Measurements from ENCODE around the gene FBLN7.
"Not testable (repeated sequence)": the region's sequence is repeated elsewhere in the genome, so short reads cannot be mapped to it uniquely, and the experiment has no call there.

FBLN7 gene, protein sequence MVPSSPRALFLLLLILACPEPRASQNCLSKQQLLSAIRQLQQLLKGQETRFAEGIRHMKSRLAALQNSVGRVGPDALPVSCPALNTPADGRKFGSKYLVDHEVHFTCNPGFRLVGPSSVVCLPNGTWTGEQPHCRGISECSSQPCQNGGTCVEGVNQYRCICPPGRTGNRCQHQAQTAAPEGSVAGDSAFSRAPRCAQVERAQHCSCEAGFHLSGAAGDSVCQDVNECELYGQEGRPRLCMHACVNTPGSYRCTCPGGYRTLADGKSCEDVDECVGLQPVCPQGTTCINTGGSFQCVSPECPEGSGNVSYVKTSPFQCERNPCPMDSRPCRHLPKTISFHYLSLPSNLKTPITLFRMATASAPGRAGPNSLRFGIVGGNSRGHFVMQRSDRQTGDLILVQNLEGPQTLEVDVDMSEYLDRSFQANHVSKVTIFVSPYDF

DNA sequence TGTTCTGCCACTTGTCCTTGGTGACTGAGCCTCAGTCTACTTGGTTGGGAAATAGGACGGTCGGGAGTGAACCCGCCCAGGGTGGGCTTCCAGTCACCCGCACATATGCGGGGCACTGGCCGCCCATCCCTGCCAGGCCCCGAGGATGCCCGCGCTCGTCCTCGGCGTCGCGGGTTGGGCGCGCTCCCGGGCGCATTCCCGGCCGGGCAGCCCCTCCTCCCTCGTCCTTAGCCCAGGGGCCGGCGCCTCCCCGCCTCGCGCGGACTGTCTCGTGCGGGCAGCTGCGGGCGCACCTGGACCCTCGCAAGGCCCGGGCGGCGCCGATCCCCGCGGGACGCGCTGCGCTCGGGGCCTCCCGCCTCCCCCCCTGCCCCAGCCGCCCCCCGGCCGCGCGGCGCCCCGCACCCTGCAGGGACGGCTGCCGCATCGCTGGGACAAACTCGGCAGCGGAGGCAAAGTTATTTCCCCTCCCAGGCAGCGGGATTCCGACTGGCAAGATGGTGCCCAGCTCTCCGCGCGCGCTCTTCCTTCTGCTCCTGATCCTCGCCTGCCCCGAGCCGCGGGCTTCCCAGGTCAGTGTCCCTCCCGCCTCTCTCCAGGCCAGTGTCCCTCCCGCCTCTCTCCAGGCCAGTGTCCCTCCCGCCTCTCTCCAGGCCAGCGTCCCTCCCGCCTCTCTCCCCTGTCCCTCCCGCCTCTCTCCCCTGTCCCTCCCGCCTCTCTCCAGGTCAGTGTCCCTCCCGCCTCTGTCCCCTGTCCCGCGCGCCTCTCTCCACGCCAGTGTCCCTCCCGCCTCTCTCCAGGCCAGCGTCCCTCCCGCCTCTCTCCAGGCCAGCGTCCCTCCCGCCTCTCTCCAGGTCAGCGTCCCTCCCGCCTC, at the start of gene FBLN7:
TSS of gene FBLN7 (plus strand) at position 227 of the 874 bp plus-strand sequence. CDS start at position 498, 271 bp downstream.
- DNase-seq (ENCODE audit: low read depth), result peak; percentile 55

DNA sequence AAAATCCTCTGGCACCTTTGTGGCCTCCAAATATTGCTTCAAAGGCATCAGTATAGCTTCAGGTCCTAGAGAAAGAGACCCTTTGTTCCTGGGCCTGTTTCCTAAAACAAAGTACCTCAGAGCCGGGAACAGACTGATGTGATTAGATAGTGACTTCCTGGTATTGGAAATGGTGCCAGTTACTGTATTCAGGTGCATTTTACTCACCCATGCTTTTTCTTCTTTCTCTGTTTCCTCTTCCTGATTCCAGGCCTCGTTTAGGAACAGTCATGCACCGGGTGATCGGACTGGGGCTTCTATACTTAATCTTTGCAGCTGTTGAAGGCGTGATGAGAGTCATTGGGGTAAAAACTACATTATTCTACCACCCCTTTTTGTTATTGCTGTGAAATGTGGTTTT, 48.8 kb upstream of the FBLN7 start:
- no peak for DNase-seq (ENCODE audit: low read depth)

DNA sequence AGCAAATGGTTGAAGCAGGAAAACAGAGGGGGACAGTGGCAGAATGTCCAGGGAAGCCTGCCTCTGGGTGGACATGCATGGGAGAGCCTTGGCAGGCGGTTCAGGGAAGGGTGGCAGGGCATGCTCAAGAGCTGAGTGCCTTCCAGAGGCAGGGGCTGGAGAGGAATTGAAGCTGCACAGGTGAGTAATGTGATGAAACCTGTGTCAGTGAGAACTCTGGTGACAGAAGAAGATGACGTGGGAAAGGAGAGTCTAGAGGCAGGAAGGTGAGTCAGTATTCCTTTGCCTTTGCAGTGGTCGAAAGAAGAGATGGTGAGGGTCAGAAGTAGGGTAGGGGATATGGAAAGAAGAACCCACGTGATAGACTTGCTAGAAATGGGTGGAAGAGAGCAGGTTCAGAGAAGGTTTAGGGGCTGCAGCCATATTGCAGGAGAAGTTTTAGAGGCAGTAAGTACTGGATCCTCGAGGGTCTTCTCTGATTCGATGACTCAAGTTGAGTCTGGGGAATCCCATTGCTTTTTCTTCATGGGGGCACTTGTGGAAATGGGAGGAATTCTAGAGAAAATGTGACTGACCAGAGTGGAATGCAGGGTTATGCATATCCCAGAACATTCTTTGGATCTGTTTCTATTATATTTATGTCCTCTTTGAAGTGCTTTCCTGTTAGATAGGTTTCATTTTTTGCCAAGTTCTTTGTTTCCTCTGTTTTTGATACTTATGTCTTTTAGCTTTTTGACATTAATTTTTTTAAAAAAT, 45.7 kb upstream of the FBLN7 start:
- DNase-seq (ENCODE audit: low read depth), result peak; percentile 89

DNA sequence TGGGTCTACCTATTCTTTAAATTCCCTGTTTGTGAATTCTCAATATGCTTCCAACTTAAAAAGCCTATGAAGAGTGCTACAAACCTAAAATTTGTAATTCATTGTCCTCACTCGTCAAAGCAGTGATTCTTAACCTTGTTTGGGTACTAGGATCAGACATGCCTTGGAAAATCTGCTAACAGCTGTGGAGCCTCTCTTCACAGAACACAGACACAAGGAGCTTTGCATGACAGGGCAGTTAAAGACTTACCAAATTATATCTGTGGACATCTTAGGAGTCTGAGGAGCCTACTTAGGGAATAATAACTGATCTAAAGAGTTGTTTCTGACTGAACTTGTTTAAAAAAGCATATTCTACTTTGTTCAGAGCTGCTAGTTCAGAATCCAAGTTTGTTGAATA, 45.0 kb upstream of the FBLN7 start:
- DNase-seq (ENCODE audit: low read depth), result no peak

DNA sequence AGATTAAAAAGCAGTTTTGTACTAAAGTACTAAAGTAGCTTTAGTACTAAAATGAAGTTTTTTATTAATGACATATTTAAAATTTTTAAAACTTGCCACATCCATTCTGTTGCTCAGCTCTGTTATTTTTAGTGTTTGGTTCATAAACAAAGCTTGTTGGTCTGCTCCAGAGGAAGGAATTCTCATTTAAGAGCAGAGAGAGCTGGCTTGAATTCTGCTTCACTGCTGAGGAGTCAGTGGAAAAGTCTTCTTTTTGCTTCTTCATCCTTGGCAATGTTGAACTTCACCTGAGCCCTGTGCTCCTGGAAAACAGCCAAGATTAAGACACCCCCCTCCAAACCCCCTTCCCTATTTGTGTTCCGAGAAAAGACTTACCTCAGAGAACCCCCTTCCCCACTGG, 42.5 kb upstream of the FBLN7 start:
- DNase-seq (ENCODE audit: low read depth), result no peak

DNA sequence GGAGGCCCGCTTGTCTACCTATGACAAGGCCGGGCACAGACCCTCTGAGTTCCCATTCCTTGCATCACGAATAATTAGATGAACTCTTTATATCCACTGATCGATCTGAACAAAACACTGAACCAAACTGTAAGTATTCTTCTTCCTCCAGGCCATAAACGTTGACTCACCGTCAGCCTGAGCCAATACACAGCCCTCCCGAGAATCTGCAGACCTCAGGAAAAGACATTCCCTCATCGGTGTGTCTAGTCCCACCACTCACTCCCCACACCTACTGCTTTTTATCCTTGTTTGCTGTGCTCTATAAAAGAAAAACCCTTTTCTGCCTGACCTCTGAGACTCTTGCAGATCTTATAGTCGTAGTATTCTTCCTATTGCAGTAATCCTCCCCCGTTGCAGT, 42.1 kb upstream of the FBLN7 start:
- DNase-seq (ENCODE audit: low read depth), result peak; percentile 62

DNA sequence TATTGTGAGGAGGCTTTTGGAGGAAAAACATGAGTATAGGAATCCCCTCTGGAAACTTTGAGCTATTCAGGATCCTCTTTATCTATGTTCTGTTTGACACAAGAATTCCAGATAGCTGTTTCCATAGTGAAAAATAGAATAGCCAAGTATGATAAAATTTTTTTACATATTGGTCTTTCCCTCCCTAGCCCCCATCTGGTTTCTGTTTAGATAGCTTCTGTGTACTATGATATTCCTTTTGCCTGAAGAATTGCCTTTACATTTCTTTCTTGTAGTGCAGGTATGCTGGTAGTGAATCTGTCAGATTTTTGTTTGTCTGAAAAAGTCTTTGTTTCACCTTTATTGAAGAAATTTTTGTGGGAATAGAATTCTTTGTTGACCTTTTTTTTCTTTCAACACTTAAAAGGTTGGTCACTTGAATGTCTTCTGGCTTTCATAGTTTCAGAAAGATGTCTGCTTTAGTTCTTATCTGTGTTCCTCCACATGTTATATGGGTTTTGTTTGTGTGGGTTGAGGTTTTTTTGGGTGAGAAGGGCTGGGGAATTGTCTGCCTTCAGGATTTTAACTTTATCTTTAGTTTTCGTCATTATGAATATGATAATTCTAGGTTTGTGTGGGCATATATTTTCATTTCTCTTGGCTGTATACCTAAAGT, 29.9 kb upstream of the FBLN7 start:
- DNase-seq (ENCODE audit: low read depth), result no peak

DNA sequence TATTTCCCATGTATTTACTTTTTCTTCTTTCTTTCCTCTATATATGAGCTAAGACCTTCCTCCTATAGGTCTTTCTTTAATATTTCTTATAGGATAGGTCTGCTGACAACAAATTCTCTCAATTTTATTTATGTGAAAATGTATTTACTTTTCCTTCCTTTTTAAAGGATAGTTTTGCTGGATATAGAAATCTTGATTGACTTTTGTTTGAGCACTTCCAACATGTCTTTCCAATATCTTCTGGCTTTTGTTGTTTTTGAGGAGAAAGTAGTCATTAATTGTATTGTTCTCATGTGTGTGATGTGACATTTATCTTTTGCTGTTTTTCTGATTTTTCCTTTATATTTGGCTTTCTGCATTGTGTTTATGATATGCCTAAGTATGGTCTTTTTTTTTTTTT, 28.9 kb upstream of the FBLN7 start:
- no peak for DNase-seq (ENCODE audit: low read depth)

DNA sequence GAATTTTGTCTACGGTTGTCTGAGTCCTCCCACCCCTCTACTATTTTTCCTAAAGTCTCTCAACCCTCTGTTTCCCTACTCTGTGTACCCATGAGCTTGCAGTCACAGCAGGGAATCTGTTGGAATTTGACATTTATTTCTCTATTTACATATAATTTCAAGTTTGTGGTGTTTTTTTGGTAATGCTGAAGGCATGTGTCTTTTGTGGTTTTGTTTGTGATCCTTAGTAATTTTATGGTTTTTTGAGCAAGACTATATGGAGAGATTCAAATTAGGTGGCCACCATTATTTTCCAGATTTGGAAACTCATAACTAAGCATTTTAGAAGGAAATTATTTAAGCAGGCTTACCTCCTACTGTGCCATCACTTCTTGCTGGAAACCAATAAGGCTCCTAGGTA, 27.2 kb upstream of the FBLN7 start:
- no peak for DNase-seq (ENCODE audit: low read depth)

DNA sequence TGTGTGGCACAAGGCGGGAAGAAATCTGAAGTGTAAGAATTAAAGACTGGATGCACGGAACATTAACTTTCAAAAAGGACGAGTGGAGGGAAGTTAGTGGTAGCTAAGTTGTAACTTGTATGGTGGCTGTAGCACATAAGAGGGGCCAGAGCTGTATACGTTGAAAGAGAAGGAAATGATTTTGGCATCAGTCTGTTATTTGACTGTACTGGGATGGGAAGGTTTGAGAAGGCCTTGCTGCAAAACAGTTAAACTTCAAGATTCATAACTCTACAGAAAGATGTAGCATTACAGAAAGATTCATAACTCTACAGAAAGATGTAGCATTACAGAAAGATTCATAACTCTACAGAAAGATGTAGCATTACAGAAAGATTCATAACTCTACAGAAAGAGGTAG, 24.8 kb upstream of the FBLN7 start:
- DNase-seq (ENCODE audit: low read depth), result not testable (repeated sequence)

DNA sequence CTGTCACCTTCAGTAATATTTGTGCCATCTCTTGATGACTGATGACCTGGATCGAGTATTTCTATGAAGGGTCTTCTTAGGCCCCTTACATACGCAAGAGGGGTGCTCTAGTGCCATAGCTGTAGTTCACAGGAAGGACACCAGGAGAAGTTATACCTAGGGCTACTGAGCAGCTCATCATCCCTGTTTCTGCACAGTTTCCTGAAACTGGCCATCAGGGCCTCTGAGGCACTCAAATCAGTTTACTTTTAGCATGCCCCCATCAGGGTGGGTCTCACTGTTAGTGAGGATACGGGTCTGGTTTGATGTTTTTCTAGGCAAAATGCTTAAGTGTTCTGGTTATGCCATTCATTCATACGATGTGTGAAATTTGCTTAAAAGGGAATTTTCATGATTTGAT, 20.0 kb upstream of the FBLN7 start:
- peak; percentile 32 for DNase-seq (ENCODE audit: low read depth)

DNA sequence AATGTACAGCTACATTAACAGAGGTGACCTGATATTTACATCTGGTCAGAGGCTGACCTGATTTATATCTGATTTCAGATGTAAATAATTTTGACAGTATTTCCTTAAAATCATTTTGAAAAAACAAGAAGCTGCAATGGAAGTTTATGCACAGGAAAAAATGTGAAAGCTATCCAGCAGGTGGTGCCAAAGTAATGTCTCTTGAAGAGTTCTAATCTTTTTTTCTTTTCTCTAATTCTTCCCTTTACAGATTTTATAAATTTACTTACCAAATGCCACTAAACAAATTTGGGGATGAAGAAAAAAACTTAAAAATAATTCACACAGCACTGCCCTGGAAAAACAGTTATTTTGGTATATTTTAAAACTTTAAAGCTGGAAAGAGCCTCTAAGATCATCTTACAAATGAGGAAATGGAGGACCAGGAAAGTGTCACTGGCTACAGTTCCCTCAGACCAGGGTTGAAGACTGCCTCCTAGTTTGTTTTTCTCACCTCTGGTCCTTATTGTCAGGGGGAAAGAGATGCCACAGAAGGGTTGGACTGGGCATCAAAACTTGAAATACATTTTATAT, 16.4 kb upstream of the FBLN7 start:
- DNase-seq (ENCODE audit: low read depth), result peak; percentile 68

DNA sequence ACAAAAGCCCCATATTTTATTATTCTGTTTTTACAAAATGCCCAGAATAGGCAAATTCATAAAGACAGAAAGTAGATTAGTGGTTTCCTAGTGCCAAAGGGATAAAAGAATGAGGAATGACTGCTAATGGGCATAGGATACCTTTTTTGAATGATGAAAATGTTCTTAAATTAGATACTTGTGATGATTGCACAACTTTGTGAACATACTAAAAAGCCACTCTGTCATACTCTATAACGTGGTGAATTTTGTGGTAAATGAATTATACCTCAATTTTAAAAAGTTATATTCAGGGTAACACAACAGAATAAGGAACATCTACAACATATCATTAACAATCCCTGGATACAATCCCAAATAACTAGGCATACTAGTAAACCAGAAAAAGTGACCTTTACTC, 9.1 kb upstream of the FBLN7 start:
- no peak for DNase-seq (ENCODE audit: low read depth)

DNA sequence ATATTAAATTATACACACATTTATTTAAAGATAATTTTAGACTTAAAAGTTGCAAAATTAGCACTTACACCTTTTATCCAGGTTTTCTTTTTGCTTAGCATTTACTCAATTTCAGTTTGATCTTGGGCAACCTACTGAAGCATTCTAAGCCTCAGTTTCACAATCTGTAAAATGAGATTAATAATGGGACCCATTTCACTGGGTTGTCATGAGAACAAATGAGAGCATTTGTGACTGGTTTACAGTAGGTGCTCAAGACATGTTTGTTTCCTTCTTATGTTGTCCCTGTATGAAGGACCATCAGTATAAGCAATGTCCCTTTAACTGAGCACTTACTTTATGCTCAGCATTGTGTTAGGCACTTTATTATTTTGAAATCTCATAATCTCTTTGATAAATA, 4.8 kb upstream of the FBLN7 start:
- no peak for DNase-seq (ENCODE audit: low read depth)

DNA sequence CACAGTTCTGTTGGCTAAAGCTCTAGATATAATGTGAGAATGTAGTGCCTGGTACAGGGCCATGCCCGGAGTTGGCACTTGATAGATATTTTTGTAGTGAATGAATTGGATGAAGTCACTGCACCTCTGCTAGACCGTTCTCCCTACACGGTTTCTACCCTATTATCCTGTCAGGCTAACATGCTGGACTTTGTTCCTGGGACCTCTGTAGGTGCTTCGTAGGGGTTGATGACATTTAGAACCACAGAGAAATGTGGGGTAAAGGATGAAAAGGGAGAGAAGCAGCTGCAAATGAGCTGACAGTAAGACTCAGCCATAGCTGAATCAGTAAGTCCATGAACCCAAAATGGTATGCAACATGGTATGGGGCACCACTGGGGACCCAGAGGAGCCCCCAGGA, 4.1 kb upstream of the FBLN7 start:
- DNase-seq (ENCODE audit: low read depth), result no peak

DNA sequence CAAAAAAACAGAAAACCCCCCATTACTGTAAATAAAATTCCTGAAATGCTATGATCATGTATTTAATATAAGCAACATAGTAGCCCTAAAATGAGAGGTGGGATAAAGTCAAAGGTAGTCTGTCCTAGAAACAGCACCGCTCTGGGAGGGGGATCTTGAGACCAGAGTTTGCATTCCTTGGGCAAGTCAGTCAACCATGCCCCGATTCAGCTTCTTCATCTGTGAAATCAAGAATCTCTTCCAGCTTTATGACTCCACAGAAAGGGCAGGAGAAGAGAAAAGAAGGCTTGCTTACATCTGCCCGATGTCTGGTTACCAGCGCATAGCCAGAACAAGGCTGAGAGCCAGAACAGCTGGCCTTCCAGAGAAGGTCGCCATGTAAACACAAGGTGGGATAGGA, 2.1 kb upstream of the FBLN7 start:
- no peak for DNase-seq (ENCODE audit: low read depth)

DNA sequence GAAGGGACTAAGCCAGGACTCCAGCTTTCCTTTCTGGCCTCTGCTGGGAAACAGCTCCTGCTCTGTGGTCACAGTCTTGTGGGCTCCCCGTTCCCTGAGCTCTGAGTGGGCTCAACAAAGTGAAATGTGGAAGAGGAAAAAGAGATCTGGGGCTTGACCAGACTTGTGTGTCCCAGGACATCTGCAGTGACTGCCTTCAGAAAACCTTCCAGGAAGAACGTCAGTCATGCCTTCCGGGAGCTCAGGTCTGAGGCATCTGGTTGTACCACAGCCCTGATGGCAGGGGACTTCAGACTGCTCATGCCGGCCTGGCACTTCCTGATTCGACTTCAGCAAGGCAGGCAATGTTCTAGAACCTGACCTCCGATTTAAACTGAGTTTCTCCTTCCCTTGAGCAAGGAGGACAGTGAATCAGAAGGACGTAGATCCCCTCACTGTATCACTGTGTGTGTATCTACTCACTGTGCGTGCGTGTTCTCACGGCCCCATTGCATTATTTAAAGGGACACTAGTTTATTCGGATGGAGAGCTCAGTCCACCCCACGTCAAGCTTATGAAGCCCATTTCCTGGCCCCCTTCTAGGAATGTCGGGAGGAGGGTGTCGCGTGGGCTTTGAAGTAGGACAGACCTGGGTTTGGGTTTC, 548 bp upstream of the FBLN7 start:
- peak; percentile 53 for DNase-seq (ENCODE audit: low read depth)

DNA sequence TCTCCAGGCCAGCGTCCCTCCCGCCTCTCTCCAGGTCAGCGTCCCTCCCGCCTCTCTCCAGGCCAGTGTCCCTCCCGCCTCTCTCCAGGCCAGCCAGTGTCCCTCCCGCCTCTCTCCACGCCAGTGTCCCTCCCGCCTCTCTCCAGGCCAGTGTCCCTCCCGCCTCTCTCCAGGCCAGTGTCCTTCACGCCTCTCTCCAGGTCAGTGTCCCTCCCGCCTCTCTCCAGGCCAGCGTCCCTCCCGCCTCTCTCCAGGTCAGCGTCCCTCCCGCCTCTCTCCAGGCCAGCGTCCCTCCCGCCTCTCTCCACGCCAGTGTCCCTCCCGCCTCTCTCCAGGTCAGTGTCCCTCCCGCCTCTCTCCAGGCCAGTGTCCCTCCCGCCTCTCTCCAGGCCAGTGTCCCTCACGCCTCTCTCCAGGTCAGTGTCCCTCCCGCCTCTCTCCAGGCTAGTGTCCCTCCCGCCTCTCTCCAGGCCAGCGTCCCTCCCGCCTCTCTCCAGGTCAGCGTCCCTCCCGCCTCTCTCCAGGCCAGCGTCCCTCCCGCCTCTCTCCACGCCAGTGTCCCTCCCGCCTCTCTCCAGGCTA, 939 bp downstream of the FBLN7 start:
- not testable (repeated sequence) for DNase-seq (ENCODE audit: low read depth)

DNA sequence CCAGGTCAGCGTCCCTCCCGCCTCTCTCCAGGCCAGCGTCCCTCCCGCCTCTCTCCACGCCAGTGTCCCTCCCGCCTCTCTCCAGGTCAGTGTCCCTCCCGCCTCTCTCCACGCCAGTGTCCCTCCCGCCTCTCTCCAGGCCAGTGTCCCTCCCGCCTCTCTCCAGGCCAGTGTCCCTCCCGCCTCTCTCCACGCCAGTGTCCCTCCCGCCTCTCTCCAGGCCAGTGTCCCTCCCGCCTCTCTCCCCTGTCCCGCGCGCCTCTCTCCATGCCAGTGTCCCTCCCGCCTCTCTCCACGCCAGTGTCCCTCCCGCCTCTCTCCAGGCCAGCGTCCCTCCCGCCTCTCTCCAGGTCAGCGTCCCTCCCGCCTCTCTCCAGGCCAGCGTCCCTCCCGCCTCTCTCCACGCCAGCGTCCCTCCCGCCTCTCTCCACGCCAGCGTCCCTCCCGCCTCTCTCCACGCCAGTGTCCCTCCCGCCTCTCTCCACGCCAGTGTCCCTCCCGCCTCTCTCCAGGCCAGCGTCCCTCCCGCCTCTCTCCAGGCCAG, 1.5 kb downstream of the FBLN7 start:
- not testable (repeated sequence) for DNase-seq (ENCODE audit: low read depth)

DNA sequence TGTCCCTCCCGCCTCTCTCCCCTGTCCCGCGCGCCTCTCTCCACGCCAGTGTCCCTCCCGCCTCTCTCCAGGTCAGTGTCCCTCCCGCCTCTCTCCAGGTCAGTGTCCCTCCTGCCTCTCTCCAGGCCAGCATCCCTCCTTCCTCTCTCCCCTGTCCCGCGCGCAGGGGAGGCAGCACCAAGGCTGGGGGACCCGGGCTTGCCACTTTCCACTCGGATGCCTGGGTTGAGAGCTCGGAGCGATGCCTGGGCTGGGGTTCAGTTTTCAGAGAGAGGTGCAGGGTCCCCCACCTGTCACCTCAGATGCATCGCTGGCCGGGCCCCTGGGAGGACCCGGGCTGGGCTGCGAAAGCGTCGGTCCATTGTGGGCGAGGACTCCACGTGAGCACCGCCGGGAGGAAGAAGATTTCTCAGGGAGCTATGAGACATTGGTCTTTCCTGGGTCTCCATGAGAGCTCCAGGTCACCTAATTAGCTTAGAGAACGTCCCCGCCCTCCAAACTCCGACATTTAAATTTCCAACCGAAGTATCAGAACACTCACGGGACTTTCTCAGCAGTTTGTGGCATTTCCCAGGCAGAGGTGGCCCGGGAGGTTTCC, 2.1 kb downstream of the FBLN7 start:
- no peak for DNase-seq (ENCODE audit: low read depth)
